NCI-H128 (cell line): Measurements from ENCODE around the gene GAL3ST2.
"Not testable (repeated sequence)": the region's sequence is repeated elsewhere in the genome, so short reads cannot be mapped to it uniquely, and the experiment has no call there.

Experiments
- DNase-seq: peaks from one replicate; lab custom pipeline; 2025; ENCODE audit not compliant: unreplicated experiment; lab: John Stamatoyannopoulos, UW

The GAL3ST2 gene

GRCh38 chr2:241791385-241791784, 14.8 kb downstream of the GAL3ST2 start:
- DNase-seq = not testable (repeated sequence)

GRCh38 chr2:241793385-241793784, 16.8 kb downstream of the GAL3ST2 start:
- DNase-seq = no peak

DNA sequence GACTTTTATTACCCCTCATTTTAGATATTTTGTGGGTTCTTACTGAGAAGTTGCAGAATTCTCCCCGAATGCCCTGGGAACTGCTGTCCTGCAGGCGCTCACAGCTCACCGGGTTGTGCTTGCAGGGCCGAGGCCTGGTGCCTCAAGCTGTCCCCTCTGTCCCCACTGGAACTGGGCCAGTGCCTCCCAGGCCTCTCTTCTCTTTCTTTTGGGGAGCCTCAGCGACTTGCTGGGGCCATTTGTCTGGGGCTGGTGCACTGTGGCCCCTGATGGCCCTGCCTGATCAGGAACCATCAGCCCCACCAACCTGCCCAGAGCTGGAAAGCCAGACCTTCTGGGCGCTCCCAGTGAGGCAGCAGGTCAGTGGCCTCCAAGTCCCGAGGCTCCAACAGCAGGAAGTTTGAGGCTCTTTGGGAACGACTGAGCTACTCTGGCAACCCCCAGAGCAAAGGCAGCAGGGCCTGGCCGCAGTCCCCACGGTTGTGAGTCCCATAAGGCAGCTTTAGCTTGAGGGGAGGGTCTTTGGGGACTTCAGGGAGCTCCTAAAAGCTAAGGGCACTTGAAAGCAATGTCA, 17.7 kb downstream of the GAL3ST2 start:
- DNase-seq = no peak

DNA sequence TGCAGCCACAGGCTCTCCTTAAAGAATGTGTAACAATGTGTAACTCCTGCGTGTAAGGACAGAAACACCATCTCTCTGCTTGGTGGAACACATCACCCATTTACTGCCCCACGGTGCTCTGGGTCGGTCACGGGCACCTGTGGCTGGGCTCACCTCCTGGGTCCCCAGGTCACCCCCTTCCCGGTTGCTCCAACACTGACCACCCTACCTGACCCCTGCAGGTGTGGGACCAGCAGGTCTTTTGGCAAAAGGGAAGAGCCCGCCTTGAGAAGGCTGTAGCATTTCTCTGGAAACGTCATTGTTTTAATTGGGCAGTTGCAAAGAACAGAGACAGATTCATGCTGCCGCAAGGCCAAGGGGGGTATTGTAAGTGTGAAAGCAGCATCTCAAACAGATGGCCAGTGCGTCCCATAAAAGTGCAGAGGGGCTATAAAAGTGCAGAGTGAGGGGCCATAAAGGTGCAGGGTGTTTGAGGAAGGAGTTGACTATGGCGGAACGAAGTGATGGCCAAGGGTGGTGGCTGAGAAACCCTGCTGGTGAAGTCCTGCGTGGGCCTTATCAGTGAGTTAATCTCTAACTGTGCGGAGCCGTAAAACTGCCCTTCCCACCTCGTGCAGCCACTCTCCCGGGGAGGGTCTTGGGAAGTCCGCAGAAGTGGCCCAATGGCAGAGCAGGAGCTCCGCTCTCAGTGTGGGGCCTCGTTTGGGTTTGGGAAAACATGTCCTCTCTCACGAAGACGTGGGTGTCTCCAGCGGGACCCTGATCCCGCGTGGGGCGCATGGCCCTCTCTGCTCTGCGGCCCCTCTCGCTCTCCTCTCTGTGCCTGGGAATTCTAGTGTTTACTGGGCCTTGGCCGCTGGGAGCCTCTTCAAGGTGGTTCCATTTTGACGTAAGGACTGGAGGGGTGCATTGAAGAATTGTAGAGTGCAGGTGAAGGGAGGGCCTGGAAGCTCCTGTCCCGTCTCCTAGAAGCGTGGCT, 18.7 kb downstream of the GAL3ST2 start:
- DNase-seq = no peak

DNA sequence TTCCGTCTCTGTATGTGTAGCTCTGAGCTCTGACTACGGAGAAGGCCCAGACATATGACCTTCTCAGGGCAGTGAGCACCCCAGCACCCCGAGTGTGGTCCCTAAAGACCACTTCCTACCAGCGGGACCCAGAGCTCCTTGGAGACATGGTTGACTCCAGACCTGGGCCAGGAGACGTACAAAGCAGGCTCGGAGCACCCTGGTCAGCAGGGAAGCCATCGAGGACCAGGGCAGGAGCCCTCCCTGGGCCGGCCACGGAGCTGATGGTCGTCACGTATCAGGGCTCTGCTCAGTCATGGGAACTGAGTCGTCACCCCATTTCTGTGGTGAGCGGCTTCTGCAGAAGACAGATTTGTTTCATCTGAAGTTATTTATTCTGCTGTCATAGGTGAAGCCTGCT, 19.6 kb downstream of the GAL3ST2 start:
- DNase-seq = no peak

DNA sequence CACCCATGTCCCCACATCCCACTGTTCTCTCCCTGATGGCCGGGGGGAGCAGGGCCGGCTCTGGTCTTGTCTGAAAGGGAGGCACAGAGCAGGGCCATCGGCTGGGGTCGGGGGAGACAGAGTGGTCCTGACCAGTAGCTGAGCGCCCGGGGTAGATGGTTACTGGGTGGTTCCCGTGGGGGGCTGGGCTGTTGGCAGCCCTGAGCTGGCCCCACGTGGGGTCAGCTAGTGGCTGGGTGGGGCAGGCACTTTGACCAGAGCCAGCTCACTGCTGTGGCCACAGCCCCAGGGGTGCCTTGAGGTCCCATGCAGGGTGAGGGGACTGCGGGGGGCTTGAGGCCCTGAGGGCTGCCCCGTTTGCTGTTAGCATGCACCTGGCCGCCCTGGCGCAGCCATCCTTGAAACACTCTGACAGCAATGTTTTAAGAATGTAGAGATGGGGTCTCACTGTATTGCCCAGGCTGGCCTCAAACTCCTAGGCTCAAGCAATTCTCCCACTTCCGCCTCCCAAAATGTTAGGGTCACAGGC, 20.1 kb downstream of the GAL3ST2 start:
- DNase-seq = no peak

- DNase-seq = no peak
Measured at GRCh38 chr2:241797441-241798080, 20.9 kb downstream of the GAL3ST2 start.

DNA sequence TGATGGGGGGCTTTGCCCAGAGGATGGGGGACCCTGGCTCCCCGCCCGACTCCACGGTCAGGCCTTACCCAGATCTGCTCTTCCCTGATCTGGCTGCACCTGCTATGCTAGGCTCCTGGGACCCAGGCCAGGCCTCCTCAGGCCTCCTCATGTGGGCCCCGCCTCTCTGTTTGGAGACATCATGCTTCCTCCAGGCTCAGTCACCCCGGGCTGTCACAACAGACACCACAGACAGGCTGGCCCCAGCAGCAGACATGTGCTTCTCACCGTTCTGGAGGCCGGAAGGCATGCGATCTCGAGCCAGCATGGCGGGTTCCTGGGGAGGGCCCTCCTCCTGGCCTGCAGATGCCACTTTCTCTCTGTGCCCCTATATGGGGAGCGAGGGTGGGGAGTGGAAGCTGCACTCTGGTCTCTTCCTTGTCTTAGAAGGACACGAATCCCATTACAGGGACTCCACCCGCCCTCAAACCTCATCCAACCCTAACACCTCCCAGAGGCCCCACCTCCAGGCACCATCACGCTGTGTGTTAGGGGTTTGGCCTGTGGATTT, 21.5 kb downstream of the GAL3ST2 start:
- DNase-seq = no peak

DNA sequence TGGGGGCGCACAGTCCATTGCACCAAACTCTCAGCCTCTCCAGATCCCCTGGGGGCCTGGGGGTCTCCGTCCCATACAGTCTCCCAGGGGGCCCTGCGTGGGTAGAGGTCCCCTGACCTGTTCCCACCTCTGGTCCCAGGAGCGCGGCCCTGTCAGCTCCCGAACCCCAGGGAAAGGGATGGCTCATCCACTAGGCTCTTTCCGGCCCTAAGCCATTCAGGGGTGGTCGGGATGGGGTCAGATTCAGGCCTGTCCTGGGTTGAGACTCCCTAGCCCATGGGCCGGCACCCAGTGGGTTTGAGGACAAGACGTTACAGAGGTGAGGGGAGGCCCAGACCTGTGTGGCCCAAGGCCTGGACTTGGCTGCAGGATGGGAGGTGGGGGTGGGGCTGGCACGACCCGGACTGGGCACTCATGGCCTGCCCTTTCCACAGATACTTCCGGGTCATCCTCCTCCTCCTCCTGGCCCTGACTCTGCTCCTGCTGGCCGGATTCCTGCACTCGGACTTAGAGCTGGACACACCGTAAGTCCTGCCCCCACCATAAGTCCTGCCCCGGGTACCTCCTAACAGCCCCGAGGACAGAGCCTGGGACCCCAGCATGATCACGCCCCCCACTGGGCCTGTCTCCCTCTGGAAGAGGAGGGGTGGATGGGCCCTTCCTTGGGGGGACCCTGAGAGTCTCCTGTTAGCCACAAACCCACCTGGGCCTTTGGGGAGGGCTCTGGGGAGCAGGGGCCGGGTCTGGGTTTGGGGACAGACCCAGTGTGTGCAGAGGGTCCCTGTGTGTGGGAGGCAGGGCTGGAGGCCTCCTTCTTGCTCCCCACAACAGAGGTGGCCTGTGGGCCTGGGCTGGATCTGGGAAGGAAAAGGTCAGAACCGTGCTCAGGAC, 22.3 kb downstream of the GAL3ST2 start:
- DNase-seq = no peak

GRCh38 chr2:241799522-241800197, 23.0 kb downstream of the GAL3ST2 start:
- no peak for DNase-seq

DNA sequence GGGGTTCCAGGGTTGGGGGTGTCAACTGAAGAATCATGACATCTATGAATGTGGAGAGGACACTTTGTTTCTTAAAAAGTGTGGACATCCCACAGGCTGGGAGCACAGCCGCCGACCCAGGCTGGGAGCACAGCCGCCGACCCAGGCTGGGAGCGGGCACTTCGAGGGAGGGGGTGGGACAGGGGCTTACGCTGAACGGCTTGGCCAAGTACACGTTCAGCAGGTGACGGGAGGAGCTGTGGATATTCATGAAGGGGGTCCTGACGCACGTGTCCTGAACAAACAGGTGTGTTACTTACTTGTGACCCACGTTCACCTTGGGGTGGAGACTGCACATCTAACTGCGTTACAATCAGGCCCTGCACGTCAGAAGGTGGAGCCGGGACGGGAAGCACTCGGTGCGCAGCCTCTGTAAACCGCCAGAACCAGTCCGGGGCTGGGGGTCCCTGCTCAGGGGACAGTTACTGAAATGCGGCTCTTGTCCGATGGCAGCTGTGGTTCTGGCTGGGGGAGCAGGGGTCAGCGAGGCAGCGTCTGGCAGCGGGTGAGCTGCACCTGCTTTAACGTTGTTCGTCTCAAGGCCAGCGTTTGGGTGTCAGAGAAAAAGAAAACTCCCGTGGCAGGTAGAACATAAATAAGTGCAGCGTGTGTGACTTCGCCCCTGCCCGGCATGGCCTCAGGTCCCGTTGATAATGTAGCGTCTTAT, 23.7 kb downstream of the GAL3ST2 start:
- DNase-seq = not testable (repeated sequence)

GRCh38 chr2:241801611-241802420, 25.2 kb downstream of the GAL3ST2 start:
- DNase-seq = no peak

- no peak for DNase-seq
Measured at GRCh38 chr2:241802421-241803318, 26.0 kb downstream of the GAL3ST2 start.

DNA sequence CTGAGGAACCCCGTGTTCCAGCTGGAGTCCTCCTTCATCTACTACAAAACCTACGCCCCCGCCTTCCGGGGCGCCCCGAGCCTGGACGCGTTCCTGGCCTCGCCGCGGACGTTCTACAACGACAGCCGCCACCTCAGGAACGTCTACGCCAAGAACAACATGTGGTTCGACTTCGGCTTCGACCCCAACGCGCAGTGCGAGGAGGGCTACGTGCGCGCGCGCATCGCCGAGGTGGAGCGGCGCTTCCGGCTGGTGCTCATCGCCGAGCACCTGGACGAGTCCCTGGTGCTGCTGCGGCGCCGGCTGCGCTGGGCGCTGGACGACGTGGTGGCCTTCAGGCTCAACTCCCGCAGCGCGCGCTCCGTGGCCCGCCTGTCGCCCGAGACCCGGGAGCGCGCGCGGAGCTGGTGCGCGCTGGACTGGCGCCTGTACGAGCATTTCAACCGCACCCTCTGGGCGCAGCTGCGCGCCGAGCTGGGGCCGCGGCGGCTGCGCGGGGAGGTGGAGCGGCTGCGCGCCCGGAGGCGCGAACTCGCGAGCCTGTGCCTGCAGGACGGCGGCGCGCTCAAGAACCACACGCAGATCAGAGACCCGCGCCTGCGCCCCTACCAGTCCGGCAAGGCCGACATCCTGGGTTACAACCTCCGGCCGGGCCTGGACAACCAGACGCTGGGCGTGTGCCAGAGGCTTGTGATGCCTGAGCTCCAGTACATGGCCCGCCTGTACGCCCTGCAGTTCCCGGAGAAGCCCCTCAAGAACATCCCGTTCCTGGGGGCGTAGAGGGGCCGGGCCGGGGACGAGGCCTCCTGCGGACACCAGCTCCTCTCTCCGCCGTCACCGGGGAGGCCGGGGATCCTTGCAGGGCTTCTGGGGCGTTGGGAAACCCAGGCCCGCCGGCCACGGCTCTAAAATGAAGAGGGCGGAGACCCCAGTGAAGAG, 27.0 kb downstream of the GAL3ST2 start:
- peak; percentile 6 for DNase-seq

GRCh38 chr2:241804326-241805229, 28.0 kb downstream of the GAL3ST2 start:
- no peak for DNase-seq
